GM18907 (cell line): ENCODE results near the gene HES1.

Experiments used
- ATAC-seq: cut with Tn5 transposase; IDR thresholded peaks from one replicate; pipeline ENCODE4 v1.9.1; 2021; ENCODE audit warnings: mild to moderate bottlenecking, moderate library complexity; ENCODE audit not compliant: unreplicated experiment

The HES1 gene

GRCh38 chr3:194101592-194102432 lies 34.1 kb upstream of the HES1 start:
- ATAC-seq: peak; percentile 32

- peak; percentile 28 for ATAC-seq
Measured at GRCh38 chr3:194102436-194102835, 33.5 kb upstream of the HES1 start.

GRCh38 chr3:194103505-194103904 lies 32.4 kb upstream of the HES1 start:
- ATAC-seq: peak; percentile 29

- no peak for ATAC-seq
Measured at GRCh38 chr3:194103983-194104751, 31.8 kb upstream of the HES1 start.

GRCh38 chr3:194105292-194105691 lies 30.7 kb upstream of the HES1 start:
- no peak for ATAC-seq

- no peak for ATAC-seq
Measured at GRCh38 chr3:194107107-194107506, 28.8 kb upstream of the HES1 start.

- no peak for ATAC-seq
Measured at GRCh38 chr3:194109192-194109863, 26.6 kb upstream of the HES1 start.

- no peak for ATAC-seq
Measured at GRCh38 chr3:194110483-194110882, 25.5 kb upstream of the HES1 start.

GRCh38 chr3:194111336-194111735 lies 24.6 kb upstream of the HES1 start:
- ATAC-seq: no peak

GRCh38 chr3:194112120-194113106 lies 23.5 kb upstream of the HES1 start:
- no peak for ATAC-seq

- no peak for ATAC-seq
Measured at GRCh38 chr3:194114123-194114522, 21.8 kb upstream of the HES1 start.

- ATAC-seq: no peak
Measured at GRCh38 chr3:194117104-194117845, 18.7 kb upstream of the HES1 start.

- no peak for ATAC-seq
Measured at GRCh38 chr3:194118920-194119319, 17.0 kb upstream of the HES1 start.

- ATAC-seq: no peak
Measured at GRCh38 chr3:194119831-194120590, 15.9 kb upstream of the HES1 start.

- ATAC-seq: no peak
Measured at GRCh38 chr3:194120789-194121770, 14.9 kb upstream of the HES1 start.

- no peak for ATAC-seq
Measured at GRCh38 chr3:194121891-194122631, 13.9 kb upstream of the HES1 start.

- ATAC-seq: no peak
Measured at GRCh38 chr3:194123726-194124125, 12.2 kb upstream of the HES1 start.
